VCaP (cell line): ENCODE results near the gene ERV3-1.

Source experiments
- H3K27ac ChIP-seq: fragments of 450-650 bp; 2 replicates; pipeline ENCODE4 v1.5.1; 2017
- TF ChIP-seq, protein P1 (sequence below): fragments of 450-650 bp; conservative IDR thresholded peaks from 2 replicates; pipeline ENCODE4 v1.5.1; 2017; ENCODE audit warnings: mild to moderate bottlenecking, moderate library complexity

Gene ERV3-1

DNA sequence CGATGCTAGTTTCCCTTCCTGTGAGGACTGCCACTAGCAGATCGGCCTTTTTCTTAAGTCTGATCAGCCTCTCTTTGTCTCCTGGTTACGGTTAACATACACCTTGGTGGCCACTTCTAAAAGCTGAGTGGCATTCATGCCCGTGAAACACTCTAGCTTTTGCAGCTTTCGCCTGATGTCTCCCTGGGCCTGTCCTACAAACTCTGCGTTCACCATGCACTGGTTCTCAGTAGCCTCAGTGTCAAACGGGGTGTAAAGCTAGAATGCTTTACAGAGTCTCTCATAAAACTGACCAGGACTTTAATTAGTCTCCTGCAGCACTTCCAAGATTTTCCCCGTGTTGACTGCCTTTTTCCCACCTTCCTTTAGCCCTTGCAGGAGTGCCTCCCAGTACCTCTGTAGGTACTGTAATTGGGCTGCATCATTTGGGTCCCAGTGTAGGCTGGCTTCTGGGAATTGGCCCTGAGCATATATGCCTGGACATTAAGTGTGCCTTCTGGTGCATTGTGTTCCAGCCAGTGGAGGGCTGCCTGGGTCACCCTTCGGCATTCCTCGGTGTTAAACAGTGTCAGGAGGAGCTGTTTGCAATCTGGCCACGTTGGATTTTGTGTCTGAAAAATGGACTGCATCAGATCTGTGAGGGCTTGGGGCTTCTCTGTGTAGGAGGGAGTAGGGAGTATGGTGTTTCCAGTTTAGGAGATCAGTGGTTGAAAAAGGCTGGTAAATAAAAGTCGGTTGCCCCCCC, 9.2 kb downstream of the ERV3-1 start:
- TF ChIP-seq, protein P1, sequence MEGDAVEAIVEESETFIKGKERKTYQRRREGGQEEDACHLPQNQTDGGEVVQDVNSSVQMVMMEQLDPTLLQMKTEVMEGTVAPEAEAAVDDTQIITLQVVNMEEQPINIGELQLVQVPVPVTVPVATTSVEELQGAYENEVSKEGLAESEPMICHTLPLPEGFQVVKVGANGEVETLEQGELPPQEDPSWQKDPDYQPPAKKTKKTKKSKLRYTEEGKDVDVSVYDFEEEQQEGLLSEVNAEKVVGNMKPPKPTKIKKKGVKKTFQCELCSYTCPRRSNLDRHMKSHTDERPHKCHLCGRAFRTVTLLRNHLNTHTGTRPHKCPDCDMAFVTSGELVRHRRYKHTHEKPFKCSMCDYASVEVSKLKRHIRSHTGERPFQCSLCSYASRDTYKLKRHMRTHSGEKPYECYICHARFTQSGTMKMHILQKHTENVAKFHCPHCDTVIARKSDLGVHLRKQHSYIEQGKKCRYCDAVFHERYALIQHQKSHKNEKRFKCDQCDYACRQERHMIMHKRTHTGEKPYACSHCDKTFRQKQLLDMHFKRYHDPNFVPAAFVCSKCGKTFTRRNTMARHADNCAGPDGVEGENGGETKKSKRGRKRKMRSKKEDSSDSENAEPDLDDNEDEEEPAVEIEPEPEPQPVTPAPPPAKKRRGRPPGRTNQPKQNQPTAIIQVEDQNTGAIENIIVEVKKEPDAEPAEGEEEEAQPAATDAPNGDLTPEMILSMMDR: no peak
- H3K27ac ChIP-seq: peak overlapping the region; percentile 89

DNA sequence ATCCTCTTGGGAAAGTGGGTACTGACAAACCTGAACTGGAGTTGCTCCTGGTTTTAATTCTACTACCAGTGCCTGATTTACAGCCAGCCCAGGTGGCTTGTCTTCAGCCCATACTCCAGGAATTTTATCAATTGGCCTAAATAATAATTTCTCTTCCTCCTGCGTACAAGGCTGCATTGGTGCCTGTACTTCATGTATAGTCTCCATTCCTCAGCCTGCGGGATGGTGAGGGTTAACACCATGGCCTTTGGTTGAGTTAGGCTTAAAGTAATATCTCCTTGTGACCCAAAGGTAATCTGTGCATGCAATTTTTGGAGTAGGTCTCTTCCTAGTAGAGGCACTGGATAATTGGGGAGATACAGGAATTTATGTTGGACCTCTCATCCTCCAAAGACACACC, 10.2 kb downstream of the ERV3-1 start:
- TF ChIP-seq, protein P1: no peak
- no peak overlapping the region for H3K27ac ChIP-seq

DNA sequence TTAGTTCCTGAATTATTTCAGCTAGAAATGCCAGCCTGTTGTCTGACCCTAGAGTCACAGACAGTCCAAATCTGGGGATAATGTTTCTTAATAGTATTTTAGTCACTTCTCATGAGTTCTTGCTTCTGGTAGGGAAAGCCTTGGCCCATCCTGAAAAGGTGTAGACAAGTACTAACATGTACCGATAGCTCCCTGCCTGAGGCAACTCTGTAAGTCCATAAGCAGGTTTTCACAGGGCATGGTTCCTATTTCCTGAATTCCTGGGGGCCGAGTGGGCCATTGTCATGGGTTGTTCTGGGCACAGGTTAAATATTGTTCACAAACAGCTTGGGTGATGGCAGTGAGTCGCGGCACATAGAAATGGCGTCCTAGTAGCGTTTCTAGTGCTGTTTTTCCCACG, 12.6 kb downstream of the ERV3-1 start:
- TF ChIP-seq, protein P1: no peak
- no peak overlapping the region for H3K27ac ChIP-seq

DNA sequence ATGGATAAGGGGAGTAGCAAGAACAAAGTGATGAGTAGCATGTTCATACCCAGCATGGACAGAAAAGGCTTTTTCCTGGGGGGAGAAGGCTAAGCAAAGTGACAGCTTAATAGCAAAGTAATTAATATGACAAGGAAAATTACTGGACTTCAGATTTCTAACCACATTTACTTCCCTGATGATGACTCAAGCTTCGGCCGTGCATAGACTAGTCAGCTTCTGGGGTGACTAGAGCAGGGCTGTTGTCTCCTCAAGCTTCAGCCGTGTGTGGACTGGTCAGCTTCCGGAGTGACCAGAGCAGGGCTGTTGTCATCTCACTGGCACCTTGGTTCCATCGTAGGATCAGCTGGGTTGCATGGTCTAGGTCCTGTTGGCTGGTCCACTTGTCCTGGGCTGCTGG, 13.5 kb downstream of the ERV3-1 start:
- H3K27ac ChIP-seq: no peak overlapping the region
- TF ChIP-seq, protein P1: no peak

DNA sequence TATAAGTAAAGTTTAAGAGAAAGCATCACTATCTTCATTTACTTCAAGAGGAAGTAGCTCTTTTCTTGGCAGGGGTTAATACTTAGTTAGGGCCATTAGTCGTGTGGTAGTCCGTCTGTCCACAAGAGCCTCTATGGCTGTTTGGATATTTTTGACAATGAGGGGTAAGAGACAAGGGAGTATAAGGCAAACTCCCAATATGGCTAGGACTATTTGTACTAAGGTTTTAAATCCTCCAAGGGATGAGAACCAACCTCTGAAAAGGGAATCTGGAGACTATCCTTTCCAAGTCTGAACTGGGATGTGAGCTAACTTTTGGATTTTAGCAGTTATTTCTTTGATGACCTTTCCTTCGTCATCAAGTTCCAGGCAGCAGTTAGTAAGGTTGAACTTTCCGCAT, 15.6 kb downstream of the ERV3-1 start, which contains the start of gene ZNF117:
TSS of gene ZNF117 (minus strand) at position 101 of the 400 bp plus-strand sequence.
- TF ChIP-seq, protein P1: no peak

DNA sequence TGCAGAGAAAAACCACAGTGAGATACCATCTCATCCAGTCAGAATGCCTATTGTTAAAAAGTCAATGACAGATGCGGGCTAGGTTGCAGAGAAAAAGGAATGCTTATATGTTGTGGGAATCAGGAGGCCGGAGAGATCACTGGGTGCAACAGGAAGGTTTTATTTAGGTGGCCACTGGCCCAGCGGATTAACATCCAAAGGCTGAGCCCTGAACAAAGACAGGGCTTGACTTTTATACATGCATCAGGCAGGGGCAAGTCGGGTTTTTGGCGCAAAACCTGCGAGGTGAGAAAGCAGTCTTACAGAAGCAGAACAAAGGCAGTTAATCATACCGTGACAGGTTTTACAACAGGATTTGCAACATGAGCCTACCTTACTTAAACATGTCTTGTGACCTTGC, 16.3 kb downstream of the ERV3-1 start:
- TF ChIP-seq, protein P1: no peak
- H3K27ac ChIP-seq: no peak overlapping the region

More for the DNA sequence above, 15.6 kb downstream of the ERV3-1 start, which contains the start of gene ZNF117:
- H3K27ac ChIP-seq: no peak within 1 kb of the TSS

DNA sequence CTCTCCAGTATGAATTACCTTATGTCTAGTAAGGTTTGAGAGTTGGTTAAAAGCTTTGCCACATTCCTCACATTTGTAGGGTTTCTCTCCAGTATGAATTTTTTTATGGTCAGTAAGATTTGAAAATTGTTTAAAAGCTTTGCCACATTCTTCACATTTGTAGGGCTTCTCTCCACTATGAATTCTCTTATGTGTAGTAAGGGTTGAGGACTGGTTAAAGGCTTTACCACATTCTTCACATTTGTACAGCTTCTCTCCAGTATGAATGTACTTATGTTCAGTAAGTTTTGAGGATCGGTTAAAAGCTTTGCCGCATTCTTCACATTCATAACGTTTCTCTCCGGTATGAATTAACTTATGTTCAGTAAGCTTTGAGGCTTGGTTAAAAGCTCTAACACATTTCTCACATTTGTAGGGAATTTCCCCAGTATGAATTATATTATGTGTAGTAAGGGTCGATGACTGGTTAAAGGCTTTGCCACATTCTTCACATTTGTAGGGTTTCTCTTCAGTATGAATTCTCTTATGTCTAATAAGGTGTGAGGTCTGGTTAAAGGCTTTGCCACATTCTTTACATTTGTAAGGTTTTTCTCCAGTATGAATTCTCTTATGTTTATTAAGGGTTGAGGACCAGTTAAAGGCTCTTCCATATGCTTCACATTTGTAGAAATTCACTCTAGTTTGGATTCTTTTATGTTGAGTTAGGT, 27.8 kb downstream of the ERV3-1 start:
- no peak overlapping the region for H3K27ac ChIP-seq
- TF ChIP-seq, protein P1: no peak
